ENCODE data around the gene MPEG1. TPM values are rescaled to one million over a fixed set of nuclear protein-coding genes. Genes with fewer than 3 reads are reported as not detected.

MPEG1 gene
- total RNA-seq, 1 donor from 2014 or later, result not detected

- no peak for TF ChIP-seq CTCF (IDR thresholded peaks at IDR 0.05; ENCODE audit: partially characterized antibody, unreplicated experiment)
- DNase-seq, result no peak
- H3K36me3 Mint-ChIP-seq (ENCODE audit: unreplicated experiment), result no peaks in the 10 kb centered on the region
- H3K27ac Mint-ChIP-seq (ENCODE audit: unreplicated experiment), result no peak overlapping the region
- H3K4me3 Mint-ChIP-seq (ENCODE audit: unreplicated experiment), result no peak overlapping the region
- no peaks in the 10 kb centered on the region for H3K4me1 Mint-ChIP-seq (ENCODE audit: low read depth, unreplicated experiment)
- no peaks in the 10 kb centered on the region for H3K27me3 Mint-ChIP-seq (ENCODE audit: unreplicated experiment)
- H3K9me3 Mint-ChIP-seq (ENCODE audit: unreplicated experiment), result no peaks in the 10 kb centered on the region
Measured at GRCh38 chr11:59219836-59220235, 7.1 kb upstream of the MPEG1 start.

- no peak for DNase-seq
- no peaks in the 10 kb centered on the region for H3K36me3 Mint-ChIP-seq (ENCODE audit: unreplicated experiment)
- no peaks in the 10 kb centered on the region for H3K27me3 Mint-ChIP-seq (ENCODE audit: unreplicated experiment)
- no peaks in the 10 kb centered on the region for H3K4me1 Mint-ChIP-seq (ENCODE audit: low read depth, unreplicated experiment)
- H3K27ac Mint-ChIP-seq (ENCODE audit: unreplicated experiment), result no peak overlapping the region
- H3K9me3 Mint-ChIP-seq (ENCODE audit: unreplicated experiment), result no peaks in the 10 kb centered on the region
- no peak overlapping the region for H3K4me3 Mint-ChIP-seq (ENCODE audit: unreplicated experiment)
- no peak for TF ChIP-seq CTCF (IDR thresholded peaks at IDR 0.05; ENCODE audit: partially characterized antibody, unreplicated experiment)
Measured at GRCh38 chr11:59218893-59219292, 6.2 kb upstream of the MPEG1 start.

GRCh38 chr11:59218319-59218718 is 5.6 kb upstream of the MPEG1 start:
- TF ChIP-seq CTCF (IDR thresholded peaks at IDR 0.05; ENCODE audit: partially characterized antibody, unreplicated experiment), result no peak
- Mint-ChIP-seq H3K4me1 (ENCODE audit: low read depth, unreplicated experiment) (no peaks in the 10 kb centered on the region), H3K36me3 (ENCODE audit: unreplicated experiment) (no peaks in the 10 kb centered on the region), H3K9me3 (ENCODE audit: unreplicated experiment) (no peaks in the 10 kb centered on the region), H3K27ac (ENCODE audit: unreplicated experiment) (no peak overlapping the region), H3K27me3 (ENCODE audit: unreplicated experiment) (no peaks in the 10 kb centered on the region), H3K4me3 (ENCODE audit: unreplicated experiment) (no peak overlapping the region)
- no peak for DNase-seq

- no peak for DNase-seq
- Mint-ChIP-seq H3K4me1 (ENCODE audit: low read depth, unreplicated experiment) (no peaks in the 10 kb centered on the region), H3K9me3 (ENCODE audit: unreplicated experiment) (no peaks in the 10 kb centered on the region), H3K27me3 (ENCODE audit: unreplicated experiment) (no peaks in the 10 kb centered on the region), H3K4me3 (ENCODE audit: unreplicated experiment) (no peak overlapping the region), H3K27ac (ENCODE audit: unreplicated experiment) (no peak overlapping the region), H3K36me3 (ENCODE audit: unreplicated experiment) (no peaks in the 10 kb centered on the region)
- TF ChIP-seq CTCF (IDR thresholded peaks at IDR 0.05; ENCODE audit: partially characterized antibody, unreplicated experiment), result no peak
Measured at GRCh38 chr11:59216641-59217564, 4.2 kb upstream of the MPEG1 start.

Data from glutamatergic neuron (in vitro differentiated cells).